Stimulated activated CD4-positive, alpha-beta T cell treated with anti-CD3 and anti-CD28 coated beads, Interleukin-1b, Interleukin-23, amount 100 ng/mL, for 1 hour (primary cell): Measurements from ENCODE around the gene STOML1.

ENCODE experiments used
- DNase-seq, 2 donors: peaks; one replicate each; pipeline ENCODE4 v3.0.0-alpha.2; 2020; ENCODE audit warnings: low read depth in 2 of 2

STOML1 gene

DNA sequence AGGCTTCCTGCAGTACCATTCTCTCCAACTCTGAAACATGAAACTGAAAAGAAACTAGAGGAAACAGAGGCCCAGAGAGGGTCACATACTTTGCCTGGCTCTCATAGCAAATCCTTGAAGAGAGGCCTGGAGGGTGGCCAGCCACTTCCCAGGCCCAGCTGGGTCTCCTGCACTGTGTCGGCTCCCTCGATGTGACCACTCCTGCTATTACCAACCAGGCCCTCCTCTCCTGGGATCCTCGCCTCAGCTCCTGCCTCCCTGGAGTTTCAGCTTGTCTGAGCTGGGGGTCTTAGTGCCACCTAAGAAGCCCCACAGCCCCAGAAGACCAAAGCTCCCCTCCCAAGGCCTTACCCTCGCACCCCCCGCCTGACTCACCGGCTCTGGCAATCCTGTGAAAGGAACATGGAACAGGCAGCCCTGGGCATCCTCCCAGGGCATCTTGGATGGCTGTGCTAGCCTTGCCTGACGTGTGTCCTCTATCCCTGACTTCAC lies 61.3 kb downstream of the STOML1 start:
- no peak for DNase-seq

DNA sequence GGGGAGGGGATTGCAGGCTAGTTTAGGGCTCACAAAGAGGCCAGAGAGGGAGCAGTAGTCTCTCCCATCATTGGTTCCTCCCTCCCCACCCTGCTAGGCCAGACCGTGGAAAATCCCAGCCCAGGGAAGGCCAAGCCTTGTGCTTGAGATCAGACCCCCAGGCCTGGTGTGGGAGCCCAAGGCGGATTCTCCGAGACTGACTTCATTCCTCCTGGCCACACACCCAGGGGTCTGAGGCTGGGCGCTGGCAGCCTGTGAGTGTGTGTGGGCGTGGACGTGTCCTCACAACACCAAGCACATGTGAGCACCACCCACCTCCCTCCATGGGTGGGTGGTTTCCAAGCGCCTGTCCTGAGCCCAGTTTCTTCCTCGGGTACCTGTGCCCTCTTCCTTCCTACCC lies 61.7 kb downstream of the STOML1 start:
- DNase-seq = no peak

DNA sequence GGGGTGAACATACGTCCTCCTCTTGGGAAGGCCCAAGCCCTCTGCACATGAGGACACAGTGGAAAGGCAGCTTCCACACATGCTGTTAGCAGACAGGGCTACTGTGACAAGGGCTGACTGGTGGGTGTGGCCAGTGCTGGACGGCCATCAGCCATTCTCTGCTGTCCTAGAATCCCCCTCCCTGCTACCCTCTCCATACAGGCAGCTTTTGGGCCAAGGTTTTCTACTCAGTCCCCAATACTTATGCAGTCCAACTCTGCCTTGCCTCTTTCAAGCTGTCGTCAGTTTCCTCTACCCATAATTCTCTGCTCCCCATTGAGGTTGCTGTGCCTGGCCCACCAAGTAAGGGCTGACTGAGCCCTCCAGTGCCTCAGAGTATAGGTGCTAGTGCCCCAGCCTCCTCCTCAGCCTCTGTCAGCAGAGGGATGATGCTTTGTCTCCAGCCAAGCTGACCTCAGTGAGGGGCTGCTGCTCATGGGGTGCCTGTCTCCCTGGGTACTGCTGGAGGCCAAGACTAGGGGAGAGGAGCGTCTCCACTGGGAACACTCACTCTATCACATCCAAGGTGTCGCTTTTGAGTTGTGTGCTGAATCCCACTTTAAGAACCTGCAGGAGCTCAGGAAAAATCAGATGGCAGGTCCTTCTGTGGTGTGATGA lies 63.0 kb downstream of the STOML1 start:
- DNase-seq = no peak
